Germinal center (tissue), 1 donor: ENCODE results near the gene ZSCAN2.

Source experiments
- DNase-seq: peaks from one replicate; pipeline ENCODE4 v3.0.0; 2012; ENCODE audit warnings: mixed read lengths, low spot score

ZSCAN2 gene

GRCh38 chr15:84598993-84599392, 1.8 kb upstream of the ZSCAN2 start:
- DNase-seq, result peak; percentile 39

DNA sequence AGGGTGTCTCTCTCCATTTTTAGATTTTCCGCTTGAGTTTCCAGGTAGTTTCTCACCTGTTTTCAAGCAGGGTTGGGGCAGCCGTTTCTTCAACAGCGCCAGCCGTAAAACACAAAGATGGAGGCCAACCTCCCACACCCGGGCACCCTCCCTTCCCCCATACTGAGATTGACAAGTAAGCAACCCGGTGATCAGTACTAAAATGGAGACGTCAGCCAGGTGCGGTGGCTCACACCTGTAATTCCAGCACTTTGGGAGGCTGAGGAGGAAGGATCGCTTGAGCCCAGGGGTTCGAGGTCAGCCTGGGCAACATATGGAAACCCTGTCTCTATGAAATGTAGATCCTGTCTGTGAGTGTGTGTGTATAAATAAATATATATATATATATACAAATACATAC, 903 bp upstream of the ZSCAN2 start:
- DNase-seq, result no peak

DNA sequence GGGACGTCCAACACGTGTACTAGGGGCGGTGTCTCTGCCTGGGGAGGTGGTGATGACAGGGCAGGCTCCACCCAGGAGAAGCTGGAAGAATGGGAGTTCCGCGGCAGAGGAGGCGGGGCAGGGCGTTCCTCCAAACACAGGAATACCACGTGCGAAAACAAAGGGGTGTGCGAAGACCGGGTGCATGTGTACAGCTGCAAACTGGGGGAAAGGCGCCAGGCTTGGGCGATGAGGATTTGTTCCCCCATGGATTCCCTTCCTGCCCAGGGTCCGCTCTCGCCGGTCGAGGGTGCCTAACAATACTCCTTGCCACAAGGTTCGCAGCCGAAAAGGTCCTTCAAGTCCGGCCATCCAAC, 500 bp upstream of the ZSCAN2 start:
- DNase-seq, result peak; percentile 32

DNA sequence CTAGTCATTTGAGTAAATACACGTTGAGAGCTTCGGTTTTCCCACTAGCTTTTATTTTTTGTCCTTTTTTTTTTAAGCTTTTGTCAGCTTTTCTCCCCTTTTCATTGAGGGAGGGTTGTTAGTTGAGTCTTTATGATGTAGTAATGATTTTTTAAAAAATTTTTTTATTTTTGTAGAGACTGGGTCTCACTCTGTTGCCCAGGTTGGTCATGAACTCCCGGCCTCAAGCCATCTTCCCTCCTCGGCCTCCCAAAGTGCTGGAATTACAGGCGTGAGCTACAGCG, 688 bp downstream of the ZSCAN2 start:
- no peak for DNase-seq

- no peak for DNase-seq
These were observed 3.0 kb downstream of the ZSCAN2 start for GRCh38 chr15:84603630-84604379.

DNA sequence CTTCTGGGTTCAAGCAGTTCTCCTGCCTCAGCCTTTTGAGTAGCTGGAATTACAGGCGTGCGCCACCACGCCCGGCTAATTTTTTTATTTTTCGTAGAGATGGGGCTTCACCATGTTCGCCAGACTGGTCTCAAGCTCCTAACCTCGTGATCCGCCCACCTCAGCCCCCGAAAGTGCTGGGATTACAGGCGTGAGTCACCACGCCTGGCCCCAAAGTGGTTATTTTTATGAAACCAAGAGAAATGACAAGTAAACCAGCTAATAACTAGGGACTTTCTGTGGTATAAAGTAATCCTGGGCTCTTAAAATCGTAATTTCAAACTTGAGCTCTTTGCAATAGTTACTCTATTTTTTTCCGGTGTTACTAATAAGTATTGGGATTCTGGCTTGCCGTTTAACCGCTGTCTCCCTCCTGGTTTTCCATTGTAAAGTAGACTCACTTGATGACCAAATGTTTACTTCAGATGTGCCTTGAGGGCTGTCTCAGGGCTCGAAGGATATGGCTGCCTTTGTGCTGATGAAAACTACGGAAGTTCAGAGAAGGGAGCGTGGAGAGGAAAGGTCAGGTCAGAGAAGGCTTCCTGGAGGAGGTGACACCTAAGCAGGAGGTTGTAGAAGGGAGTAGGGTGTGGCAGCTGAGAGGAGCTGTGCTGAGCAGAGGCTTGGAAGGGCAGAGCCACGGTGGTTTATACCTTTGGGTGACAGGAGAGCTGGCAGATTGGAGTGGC, 4.2 kb downstream of the ZSCAN2 start:
- DNase-seq, result no peak

DNA sequence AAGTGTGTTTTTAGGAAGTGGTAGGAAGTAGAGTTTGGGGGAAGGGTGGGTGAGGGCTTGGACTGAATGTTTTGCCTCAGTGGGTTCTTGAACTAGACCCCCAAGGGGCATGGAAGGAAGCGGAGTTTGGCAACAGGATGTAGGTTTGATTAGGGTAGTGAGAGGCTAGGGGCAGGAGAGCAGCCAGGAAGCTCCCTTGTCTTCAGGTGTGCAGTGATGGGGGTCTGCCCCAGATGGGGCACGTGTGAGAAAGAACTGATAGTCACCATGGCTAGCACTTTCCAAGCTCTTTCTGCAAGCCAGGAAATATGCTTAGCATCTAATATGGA, 4.7 kb downstream of the ZSCAN2 start:
- DNase-seq, result no peak

- no peak for DNase-seq
These were observed 5.9 kb downstream of the ZSCAN2 start for GRCh38 chr15:84606653-84607120.

GRCh38 chr15:84608707-84609284, 8.0 kb downstream of the ZSCAN2 start:
- no peak for DNase-seq

- no peak for DNase-seq
These were observed 9.2 kb downstream of the ZSCAN2 start for GRCh38 chr15:84609818-84610525.

GRCh38 chr15:84611631-84612030, 10.8 kb downstream of the ZSCAN2 start:
- no peak for DNase-seq

- no peak for DNase-seq
These were observed 15.4 kb downstream of the ZSCAN2 start for GRCh38 chr15:84616235-84616634.

GRCh38 chr15:84620626-84621025, 19.8 kb downstream of the ZSCAN2 start:
- no peak for DNase-seq

DNA sequence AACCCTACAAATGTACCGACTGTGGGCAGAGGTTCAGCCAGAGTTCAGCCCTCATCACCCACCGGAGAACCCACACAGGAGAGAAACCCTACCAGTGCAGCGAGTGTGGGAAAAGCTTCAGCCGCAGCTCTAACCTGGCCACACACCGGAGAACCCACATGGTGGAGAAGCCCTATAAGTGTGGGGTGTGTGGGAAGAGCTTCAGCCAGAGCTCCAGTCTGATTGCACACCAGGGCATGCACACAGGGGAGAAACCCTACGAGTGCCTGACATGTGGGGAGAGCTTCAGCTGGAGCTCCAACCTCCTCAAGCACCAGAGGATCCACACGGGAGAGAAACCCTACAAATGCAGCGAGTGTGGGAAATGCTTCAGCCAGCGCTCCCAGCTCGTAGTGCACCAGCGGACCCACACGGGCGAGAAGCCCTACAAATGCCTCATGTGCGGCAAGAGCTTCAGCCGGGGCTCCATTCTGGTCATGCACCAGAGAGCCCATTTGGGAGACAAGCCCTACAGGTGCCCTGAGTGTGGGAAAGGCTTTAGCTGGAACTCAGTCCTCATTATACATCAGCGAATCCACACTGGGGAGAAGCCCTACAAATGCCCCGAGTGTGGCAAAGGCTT, 20.7 kb downstream of the ZSCAN2 start:
- DNase-seq, result no peak

DNA sequence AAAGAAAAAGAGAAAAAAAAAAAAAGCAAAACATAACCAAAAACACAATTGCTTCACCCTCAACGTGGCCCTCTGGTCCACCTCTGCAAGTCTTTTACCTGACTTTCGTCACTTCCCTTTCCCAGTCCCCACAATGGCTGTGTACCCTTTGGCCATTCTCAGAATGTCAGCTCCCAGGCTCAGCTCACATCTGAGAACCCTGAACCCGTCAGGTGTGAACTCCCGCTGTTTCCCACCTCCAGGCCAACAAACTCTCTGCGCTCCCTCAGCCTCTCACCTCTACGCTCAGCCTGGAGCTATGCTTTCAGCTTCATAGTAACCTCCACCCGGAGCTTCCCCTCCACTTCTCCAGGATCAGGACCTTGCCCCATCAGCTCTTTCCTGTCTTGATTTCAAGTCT, 23.6 kb downstream of the ZSCAN2 start:
- no peak for DNase-seq

DNA sequence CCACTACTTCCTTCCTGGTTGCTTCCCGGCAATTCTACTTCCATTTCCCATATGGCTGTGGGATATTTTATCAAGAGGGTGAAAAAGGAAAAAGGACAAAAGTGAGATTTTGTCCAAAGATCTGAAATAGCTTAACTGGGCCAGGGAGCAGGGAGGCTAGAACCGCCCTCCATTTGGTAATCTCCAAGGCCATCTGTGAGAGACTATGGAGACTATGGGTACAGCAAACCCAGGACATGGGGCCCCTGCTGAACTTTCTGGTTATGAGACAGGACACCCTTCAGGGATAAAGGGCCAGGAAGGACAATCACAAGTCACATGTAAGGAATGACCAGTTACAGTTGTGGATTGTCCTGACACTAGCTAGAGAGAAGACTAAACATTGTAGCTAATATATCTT, 24.3 kb downstream of the ZSCAN2 start:
- DNase-seq, result no peak

GRCh38 chr15:84629033-84629432, 28.2 kb downstream of the ZSCAN2 start:
- no peak for DNase-seq

- DNase-seq, result no peak
These were observed 31.0 kb downstream of the ZSCAN2 start for GRCh38 chr15:84631706-84632272.

GRCh38 chr15:84633311-84634227, 32.8 kb downstream of the ZSCAN2 start:
- DNase-seq, result peak; percentile 69

GRCh38 chr15:84634228-84634837, 33.5 kb downstream of the ZSCAN2 start:
- DNase-seq, result no peak

DNA sequence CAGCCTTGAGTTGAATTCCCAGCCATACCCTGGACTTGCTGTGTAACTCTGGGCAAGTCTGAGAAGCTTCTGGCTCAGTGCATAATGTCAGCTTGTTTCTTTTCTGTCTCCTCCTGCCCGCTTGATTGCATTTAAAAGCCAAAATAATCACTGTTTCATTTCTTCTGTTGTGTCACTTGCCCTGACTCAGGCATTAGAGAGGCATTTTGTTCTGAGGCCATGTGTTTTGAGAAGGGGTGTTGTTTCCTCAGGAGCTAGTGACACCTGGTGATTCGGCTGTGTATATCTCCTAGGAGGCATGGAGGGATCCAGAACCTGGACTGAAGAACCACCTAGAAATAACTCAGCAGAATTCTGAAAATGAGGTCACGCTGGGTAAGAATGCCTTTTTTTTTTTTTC, 37.3 kb downstream of the ZSCAN2 start:
- DNase-seq, result no peak
